Kidney epithelial cell (primary cell): Measurements from ENCODE around the gene MOV10L1. TPM values are rescaled to one million over a fixed set of nuclear protein-coding genes. Genes with fewer than 3 reads are reported as not detected.

Experiments used
- DNase-seq: peaks from one replicate; pipeline ENCODE4 v3.0.0-alpha.2; 2010; ENCODE audit warnings: low read depth
- H3K27me3 ChIP-seq: 2 replicates; pipeline ENCODE4 v1.6.0; 2011; ENCODE audit warnings: low read length; ENCODE audit not compliant: control insufficient read depth, insufficient read depth
- H3K36me3 ChIP-seq: 2 replicates; pipeline ENCODE4 v1.5.1; 2011; ENCODE audit warnings: low read length; ENCODE audit not compliant: control insufficient read depth, insufficient read depth
- H3K4me3 ChIP-seq: 2 replicates; pipeline ENCODE4 v1.5.1; 2011; ENCODE audit warnings: low read depth, mild to moderate bottlenecking, control low read depth, low read length
- total RNA-seq: library from RNA; depleted of rRNA; stranded (reverse); fragments of >200 nt; gene quantifications from 2 replicates; pipeline ENCODE4 v1.2.3, GENCODE V29; 2015
- TF ChIP-seq, protein P1 (sequence below): IDR thresholded peaks from 2 replicates; pipeline ENCODE4 v1.5.1; 2011; ENCODE audit warnings: mild to moderate bottlenecking, moderate library complexity, low read length, control low read depth, inconsistent platforms; ENCODE audit not compliant: insufficient read depth, poor library complexity, severe bottlenecking

The MOV10L1 gene
- total RNA-seq, 1 donor from 2014 or later: 1.7 TPM

DNA sequence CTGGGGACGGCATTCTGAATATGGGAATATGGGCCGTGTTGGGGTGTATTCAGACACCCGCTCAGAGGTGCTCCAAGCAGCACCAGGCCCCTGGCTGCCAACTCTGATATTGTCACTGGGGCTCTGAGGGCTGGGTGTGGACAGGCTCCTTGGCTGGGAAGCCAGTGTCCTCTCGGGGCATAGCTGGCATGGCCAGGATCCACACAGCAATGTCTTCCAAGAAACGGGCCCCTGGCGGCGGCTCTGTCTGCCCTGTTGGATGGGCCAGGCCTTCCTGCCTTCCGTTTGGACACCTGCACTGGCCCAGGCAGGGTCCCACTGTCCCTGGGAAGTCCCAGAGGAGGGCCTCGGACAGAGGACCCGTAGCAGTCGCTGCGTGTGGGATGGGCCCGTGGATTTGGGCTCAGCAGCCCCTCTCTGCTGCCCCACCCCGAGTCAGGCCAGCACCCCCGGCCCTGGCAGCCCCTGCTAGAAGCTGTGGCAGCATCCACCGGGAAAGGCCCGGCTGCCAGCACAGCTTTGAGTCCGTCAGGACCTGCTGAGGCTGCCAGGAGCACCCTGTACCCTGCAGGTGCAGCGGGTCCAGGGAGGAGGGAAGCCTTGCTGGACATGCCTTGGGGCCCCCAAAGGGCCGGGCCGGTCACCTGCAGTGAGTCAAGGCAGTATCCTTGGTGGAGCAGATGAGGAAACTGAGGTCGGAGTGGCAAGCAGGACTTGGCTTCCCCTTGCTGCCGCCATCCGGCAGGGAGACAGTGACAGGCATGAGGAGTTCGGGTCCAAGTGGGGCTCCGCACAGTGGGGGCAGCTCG is 84.8 kb downstream of the MOV10L1 start:
- no peak for DNase-seq
- Histone ChIP-seq H3K36me3 (no peaks in the 10 kb centered on the region), H3K27me3 (peaks cover 33% of the 10 kb centered on the region), H3K4me3 (no peak overlapping the region)
- TF ChIP-seq, protein P1, sequence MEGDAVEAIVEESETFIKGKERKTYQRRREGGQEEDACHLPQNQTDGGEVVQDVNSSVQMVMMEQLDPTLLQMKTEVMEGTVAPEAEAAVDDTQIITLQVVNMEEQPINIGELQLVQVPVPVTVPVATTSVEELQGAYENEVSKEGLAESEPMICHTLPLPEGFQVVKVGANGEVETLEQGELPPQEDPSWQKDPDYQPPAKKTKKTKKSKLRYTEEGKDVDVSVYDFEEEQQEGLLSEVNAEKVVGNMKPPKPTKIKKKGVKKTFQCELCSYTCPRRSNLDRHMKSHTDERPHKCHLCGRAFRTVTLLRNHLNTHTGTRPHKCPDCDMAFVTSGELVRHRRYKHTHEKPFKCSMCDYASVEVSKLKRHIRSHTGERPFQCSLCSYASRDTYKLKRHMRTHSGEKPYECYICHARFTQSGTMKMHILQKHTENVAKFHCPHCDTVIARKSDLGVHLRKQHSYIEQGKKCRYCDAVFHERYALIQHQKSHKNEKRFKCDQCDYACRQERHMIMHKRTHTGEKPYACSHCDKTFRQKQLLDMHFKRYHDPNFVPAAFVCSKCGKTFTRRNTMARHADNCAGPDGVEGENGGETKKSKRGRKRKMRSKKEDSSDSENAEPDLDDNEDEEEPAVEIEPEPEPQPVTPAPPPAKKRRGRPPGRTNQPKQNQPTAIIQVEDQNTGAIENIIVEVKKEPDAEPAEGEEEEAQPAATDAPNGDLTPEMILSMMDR: no peak

DNA sequence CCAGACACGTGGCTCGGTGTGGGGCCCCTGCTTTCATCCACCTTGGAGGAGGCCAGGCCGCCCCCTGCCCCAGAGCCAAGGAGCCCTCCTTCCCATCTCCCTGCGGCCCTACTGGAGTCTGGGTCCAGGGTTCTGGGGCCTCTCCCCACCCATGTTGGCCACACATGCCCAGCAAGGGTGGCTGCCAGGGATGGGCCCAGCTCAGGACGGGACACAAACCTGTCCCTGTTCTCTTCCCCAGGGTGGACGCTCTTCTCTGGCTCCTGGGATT is 85.3 kb downstream of the MOV10L1 start:
- H3K36me3 ChIP-seq: no peaks in the 10 kb centered on the region
- H3K27me3 ChIP-seq: peaks cover 30% of the 10 kb centered on the region
- DNase-seq: no peak
- no peak overlapping the region for H3K4me3 ChIP-seq
- TF ChIP-seq, protein P1: no peak

DNA sequence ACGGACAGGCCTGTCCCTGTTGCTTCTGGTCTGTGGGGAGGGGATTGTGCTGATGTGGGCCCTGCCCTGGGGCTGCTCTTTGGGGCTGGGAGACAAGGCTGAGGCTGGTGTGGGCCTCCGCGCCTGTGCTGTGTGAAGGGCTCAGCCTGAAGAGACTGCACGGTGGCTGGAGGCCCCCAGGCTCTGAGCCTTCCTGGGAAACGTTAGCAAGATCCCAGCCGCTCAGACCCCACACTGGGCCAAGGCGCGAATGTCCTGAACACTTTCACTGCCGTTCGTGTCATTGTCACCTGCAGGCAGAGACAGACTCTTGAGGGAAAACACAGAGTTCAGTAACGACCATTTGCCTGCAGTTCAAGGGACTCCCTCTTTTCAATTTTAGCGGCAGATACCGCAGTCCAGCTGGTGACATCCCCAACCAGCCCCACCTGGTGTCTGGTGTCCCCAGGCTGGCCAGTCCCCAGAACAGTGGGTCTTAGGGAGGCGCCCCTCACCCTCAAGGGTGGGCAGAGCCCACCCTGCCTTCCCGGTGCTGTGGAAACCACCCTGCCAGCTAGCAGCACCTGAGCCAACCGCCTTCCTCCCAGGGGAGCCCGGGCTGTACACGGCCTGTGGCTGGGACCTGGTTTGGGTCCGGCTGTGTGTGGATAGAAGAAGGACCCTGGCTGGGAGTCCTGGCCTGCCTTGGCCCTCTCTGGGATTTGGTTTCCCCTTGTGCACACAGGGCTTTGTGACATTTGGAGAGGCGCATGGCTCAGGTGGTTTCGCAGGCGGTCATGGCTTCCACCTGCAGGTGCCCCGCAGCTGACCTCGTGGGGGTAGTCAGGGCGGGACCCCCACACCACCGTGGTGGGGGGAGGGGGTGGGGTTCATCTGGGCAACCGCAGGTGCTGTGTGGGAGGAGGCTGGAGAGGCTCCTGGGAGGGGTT is 86.4 kb downstream of the MOV10L1 start:
- no peak overlapping the region for H3K4me3 ChIP-seq
- no peak for DNase-seq
- TF ChIP-seq, protein P1: no peak
- H3K27me3 ChIP-seq: peaks cover 24% of the 10 kb centered on the region
- H3K36me3 ChIP-seq: no peaks in the 10 kb centered on the region

DNA sequence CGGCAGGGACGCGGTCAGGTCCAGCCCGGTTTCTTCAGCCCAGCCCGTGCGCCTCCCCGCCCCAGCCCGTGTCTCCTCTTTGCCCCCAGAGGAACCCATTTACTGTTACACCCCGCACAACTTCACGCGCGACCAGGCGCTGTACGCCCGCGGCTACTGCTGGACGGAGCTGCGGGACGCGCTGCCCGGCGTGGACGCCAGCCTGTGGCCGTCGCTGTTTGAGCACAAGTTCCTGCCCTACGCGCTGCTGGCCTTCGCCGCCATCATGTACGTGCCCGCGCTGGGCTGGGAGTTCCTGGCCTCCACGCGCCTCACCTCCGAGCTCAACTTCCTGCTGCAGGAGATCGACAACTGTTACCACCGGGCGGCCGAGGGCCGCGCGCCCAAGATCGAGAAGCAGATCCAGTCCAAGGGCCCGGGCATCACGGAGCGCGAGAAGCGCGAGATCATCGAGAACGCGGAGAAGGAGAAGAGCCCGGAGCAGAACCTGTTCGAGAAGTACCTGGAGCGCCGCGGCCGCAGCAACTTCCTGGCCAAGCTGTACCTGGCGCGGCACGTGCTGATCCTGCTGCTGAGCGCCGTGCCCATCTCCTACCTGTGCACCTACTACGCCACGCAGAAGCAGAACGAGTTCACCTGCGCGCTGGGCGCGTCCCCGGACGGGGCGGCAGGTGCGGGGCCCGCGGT is 87.2 kb downstream of the MOV10L1 start:
- H3K27me3 ChIP-seq: peaks cover 16% of the 10 kb centered on the region
- no peak for DNase-seq
- TF ChIP-seq, protein P1: no peak
- H3K36me3 ChIP-seq: no peaks in the 10 kb centered on the region
- H3K4me3 ChIP-seq: no peak overlapping the region

DNA sequence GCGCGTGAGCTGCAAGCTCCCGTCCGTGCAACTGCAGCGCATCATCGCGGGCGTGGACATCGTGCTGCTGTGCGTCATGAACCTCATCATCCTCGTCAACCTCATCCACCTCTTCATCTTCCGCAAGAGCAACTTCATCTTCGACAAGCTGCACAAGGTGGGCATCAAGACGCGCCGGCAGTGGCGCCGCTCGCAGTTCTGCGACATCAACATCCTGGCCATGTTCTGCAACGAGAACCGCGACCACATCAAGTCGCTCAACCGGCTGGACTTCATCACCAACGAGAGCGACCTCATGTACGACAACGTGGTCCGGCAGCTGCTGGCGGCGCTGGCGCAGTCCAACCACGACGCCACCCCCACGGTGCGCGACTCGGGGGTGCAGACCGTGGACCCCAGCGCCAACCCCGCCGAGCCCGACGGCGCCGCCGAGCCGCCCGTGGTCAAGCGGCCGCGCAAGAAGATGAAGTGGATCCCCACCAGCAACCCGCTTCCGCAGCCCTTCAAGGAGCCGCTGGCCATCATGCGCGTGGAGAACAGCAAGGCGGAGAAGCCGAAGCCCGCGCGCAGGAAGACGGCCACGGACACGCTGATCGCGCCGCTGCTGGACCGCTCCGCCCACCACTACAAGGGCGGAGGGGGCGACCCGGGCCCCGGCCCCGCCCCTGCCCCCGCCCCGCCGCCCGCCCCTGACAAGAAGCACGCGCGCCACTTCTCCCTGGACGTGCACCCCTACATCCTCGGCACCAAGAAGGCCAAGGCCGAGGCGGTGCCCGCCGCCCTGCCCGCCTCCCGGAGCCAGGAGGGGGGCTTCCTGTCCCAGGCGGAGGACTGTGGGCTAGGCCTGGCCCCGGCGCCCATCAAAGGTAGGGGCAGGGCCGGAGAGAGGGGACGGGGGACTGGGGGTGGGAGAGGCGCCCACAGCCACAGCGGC is 88.0 kb downstream of the MOV10L1 start:
- H3K36me3 ChIP-seq: no peaks in the 10 kb centered on the region
- TF ChIP-seq, protein P1: no peak
- no peak for DNase-seq

More for the DNA sequence above, 88.0 kb downstream of the MOV10L1 start:
- Histone ChIP-seq H3K4me3 (no peak overlapping the region), H3K27me3 (peaks cover 13% of the 10 kb centered on the region)
